Muscle layer of duodenum (tissue), 2 donors: ENCODE measurements around the gene ABAT.
"Not testable (repeated sequence)": the region's sequence is repeated elsewhere in the genome, so short reads cannot be mapped to it uniquely, and the experiment has no call there.

Experiments used
- H3K27ac ChIP-seq: one replicate; pipeline ENCODE4 v1.7.0; 2013; ENCODE audit warnings: mild to moderate bottlenecking, low read length
- H3K27me3 ChIP-seq: one replicate; pipeline ENCODE4 v1.7.0; 2013; ENCODE audit warnings: low read depth, mild to moderate bottlenecking, control low read depth, low read length
- H3K36me3 ChIP-seq, 2 donors: one replicate each; pipeline ENCODE4 v1.7.0; 2013; ENCODE audit warnings: low read length in 2 of 2, control low read depth in 1 of 2, mild to moderate bottlenecking in 1 of 2; ENCODE audit not compliant: insufficient read depth in 2 of 2, control insufficient read depth in 1 of 2
- H3K4me1 ChIP-seq, 2 donors: one replicate each; pipeline ENCODE4 v1.7.0; 2013; ENCODE audit warnings: low read length in 2 of 2, mild to moderate bottlenecking in 2 of 2, control low read depth in 1 of 2, moderate library complexity in 1 of 2; ENCODE audit not compliant: insufficient read depth in 2 of 2, control insufficient read depth in 1 of 2
- H3K4me3 ChIP-seq, 2 donors: one replicate each; pipeline ENCODE4 v1.7.0; 2013; ENCODE audit warnings: low read length in 2 of 2, low read depth in 1 of 2, mild to moderate bottlenecking in 1 of 2
- H3K9me3 ChIP-seq, 2 donors: one replicate each; pipeline ENCODE4 v1.7.0; 2013; ENCODE audit warnings: low read length in 2 of 2, control low read depth in 1 of 2, mild to moderate bottlenecking in 1 of 2; ENCODE audit not compliant: control insufficient read depth in 1 of 2
- donor health status: healthy.

ABAT gene

DNA sequence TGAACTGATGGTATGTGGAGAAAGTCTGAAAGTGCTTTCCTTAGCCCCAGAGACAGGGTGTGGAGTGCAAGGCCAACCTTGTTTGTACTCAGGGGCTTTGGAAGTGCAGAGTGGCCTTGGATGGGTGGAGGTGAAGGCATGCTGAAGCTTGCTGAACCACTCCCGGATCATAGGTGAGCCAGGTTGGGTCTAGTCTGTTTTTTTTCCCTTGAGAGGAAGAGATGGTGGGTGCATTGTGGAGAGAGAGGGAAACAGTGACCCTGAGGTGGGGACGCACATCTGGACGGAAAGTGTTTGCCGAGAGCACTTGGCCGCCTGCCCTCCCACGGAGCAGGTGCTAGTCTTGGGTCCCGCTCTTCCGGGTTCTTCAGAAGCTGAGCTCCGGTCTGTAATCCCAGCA is 12.5 kb downstream of the ABAT start:
- Histone ChIP-seq H3K27ac (no peak overlapping the region), H3K27me3 (no peaks in the 10 kb centered on the region), H3K36me3 (peaks cover 0 to 10% of the 10 kb centered on the region in 2 donors), H3K4me1 (no peaks in the 10 kb centered on the region), H3K9me3 (peaks cover 11 to 14% of the 10 kb centered on the region in 2 donors), H3K4me3 (no peak overlapping the region)

DNA sequence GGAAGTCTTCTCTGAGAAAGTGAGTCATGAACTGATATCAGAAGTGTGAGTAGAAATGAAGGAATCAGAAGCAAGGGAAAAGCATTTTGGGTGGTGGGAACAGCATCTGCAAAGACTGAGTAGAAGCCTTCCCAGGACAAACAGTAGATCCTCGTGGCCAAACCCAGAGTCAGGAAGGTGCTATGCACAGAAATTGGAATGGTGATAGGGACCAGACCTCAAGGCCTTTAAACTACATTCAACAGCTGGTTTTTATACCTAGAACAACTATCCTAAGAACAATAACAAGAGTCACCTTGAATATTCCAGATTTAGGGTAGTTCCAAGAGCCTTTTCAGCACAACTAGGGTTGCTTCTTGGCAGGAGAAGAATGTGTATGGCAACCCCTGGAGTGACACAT is 15.3 kb downstream of the ABAT start:
- H3K27me3 ChIP-seq: no peaks in the 10 kb centered on the region
- H3K4me3 ChIP-seq: no peak overlapping the region
- H3K9me3 ChIP-seq: peaks cover 11 to 14% of the 10 kb centered on the region in 2 donors
- no peaks in the 10 kb centered on the region for H3K4me1 ChIP-seq
- peaks cover 0 to 10% of the 10 kb centered on the region in 2 donors for H3K36me3 ChIP-seq
- H3K27ac ChIP-seq: no peak overlapping the region

DNA sequence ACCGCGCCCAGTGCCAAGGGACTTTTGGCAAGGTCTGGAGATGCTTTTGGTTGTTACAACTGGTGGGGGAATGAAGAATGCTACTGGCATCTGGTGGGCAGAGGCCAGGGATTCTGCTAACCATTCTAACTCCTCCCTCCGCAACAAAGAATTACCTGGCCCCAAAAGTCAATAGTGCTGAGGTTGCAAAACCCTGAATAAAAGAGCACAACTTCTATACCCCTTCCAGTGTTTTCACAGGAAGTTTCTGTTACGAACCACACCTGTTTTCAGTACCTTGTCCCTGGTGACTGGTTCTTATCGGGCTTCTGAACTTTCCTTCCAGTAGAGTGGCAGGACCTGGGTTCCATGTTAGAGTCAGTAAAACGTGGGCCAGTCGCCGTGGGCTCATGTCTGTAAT is 17.3 kb downstream of the ABAT start:
- no peak overlapping the region for H3K4me3 ChIP-seq
- H3K27me3 ChIP-seq: no peaks in the 10 kb centered on the region
- H3K27ac ChIP-seq: no peak overlapping the region
- peaks cover 0 to 10% of the 10 kb centered on the region in 2 donors for H3K36me3 ChIP-seq
- peaks cover 11 to 14% of the 10 kb centered on the region in 2 donors for H3K9me3 ChIP-seq
- H3K4me1 ChIP-seq: no peaks in the 10 kb centered on the region

DNA sequence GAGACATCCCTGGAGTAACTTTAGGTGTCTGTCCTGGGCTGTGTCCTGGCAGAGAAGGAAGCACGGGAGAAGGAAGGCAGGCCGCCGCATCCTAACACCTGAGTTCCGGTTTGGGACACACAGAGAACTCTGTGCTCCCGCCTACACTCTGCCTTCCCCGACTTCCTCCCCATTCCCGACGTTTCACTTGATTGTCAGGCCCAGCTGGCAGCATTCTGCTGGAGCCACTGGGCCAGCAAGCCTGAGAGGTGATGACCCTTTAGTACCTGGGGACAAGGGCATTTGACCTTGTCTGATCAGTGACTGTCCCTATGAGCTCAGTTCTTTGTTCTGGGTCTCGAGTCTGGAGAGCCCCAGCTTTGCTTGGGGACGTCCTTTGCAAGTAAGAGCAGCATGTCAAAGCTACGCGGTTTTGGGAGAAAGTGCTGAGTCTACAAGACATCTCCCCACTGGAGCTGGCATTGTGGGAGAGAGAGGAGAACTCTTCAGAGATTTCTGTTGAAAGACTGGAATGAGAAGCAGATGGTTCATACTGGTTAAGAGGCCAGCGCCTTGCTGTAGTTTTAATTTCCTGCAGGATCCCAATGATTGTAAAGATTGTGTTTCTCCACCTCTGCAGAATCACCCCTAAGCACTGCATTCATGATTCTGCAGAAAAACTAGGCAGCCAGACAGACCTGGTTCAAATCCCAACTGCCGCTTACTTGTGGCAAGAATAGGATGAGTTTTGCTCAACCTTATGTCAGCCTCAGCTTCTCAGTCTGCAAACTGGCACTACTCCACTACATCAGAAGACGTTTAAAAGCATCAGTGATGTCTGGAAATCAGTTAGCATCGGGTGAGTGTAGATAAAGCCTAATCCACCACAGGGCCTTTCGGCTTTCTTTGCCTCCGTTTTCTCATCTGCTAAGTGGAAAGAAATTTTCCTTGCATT is 20.6 kb downstream of the ABAT start:
- H3K36me3 ChIP-seq: peaks cover 0 to under 1% of the 10 kb centered on the region in 2 donors
- H3K27ac ChIP-seq: no peak overlapping the region

DNA sequence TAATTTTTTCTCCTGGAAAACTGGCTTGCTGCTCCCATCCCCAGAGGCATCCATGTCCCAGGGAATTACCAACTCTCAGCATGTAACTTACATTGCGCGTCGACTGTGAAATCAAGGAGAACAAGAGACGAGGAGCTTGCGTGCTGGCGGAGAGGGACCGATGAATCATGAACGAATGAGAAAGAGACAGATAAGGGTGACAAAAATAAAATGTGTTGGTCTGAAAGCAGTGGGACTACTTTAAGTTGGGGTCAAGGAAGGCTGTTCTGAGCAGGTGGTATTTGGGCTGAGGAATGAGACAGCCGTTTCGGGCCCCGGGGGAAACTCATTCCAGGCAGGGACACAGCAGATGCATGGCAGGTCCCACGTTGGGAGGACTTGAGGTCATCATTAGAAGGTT is 22.5 kb downstream of the ABAT start:
- no peaks in the 10 kb centered on the region for H3K36me3 ChIP-seq

More for the DNA sequence above, 20.6 kb downstream of the ABAT start:
- Histone ChIP-seq H3K4me1 (no peaks in the 10 kb centered on the region), H3K9me3 (peaks cover 2 to 4% of the 10 kb centered on the region in 2 donors), H3K4me3 (no peak overlapping the region), H3K27me3 (no peaks in the 10 kb centered on the region)

DNA sequence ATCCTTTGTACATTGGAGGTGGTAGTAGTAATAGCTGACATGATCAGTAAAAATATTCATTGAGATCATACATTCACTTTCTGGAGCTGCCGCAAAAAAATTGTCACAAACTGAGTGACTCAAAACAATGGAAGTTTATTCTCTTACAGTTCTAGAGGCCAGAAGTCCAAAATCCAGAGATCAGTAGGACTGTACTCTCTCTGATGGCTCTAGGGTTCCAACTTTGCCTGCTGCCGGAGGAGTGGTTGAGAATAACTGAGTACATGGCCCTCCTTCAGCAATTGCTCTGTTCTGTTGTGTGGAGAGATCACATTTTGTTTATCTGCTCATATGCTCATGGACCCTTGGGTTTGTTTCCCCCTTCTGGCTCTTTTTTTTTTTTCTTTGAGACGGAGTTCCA is 23.5 kb downstream of the ABAT start:
- H3K4me1 ChIP-seq: no peaks in the 10 kb centered on the region
- H3K27ac ChIP-seq: no peak overlapping the region
- H3K36me3 ChIP-seq: no peaks in the 10 kb centered on the region
- H3K27me3 ChIP-seq: no peaks in the 10 kb centered on the region
- no peaks in the 10 kb centered on the region for H3K9me3 ChIP-seq
- no peak overlapping the region for H3K4me3 ChIP-seq

More for the DNA sequence above, 22.5 kb downstream of the ABAT start:
- Histone ChIP-seq H3K27me3 (no peaks in the 10 kb centered on the region), H3K9me3 (no peaks in the 10 kb centered on the region), H3K4me3 (no peak overlapping the region), H3K27ac (no peak overlapping the region), H3K4me1 (no peaks in the 10 kb centered on the region)

DNA sequence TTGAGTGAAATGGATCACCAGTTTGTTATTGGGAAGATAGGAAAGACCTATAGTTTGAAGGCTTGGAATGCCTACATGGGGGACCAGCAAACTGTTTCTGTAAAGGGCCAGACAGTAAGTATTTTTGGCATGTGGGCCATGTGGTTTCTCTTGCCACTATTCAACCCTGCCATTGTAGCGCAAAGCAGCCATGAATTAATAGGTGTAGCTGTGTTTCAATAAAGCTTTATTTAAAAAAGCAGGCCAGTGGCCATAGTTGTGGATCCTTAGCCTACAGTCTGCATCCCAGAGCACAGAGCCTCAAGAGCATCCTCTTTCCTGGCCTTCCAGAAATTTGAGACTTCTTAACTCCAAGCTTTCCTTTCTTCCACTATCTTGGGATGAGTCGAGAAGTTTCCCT is 29.3 kb downstream of the ABAT start:
- H3K9me3 ChIP-seq: no peaks in the 10 kb centered on the region
- no peaks in the 10 kb centered on the region for H3K4me1 ChIP-seq
- H3K27me3 ChIP-seq: no peaks in the 10 kb centered on the region
- no peak overlapping the region for H3K27ac ChIP-seq
- no peaks in the 10 kb centered on the region for H3K36me3 ChIP-seq
- H3K4me3 ChIP-seq: no peak overlapping the region

DNA sequence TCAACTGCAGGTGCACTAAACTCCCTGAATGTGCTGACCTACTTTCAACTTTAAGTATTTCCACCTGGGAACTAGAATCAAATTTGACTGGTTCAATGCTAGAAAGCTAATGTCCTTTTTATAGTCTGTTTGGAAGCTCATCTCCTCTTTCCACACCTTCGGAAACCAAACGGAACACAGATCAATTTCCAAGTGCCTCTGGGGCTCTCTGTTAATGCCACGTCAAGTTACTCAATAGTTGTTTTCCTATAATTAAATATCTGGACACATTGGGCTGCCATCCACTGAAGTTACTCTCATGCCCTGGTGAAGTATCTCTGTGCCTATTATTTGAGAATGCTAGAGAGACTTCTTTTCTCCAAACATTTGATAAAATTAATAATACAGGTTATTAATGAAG is 29.7 kb downstream of the ABAT start:
- no peaks in the 10 kb centered on the region for H3K9me3 ChIP-seq
- H3K4me3 ChIP-seq: no peak overlapping the region
- no peaks in the 10 kb centered on the region for H3K36me3 ChIP-seq
- no peaks in the 10 kb centered on the region for H3K27me3 ChIP-seq
- H3K27ac ChIP-seq: no peak overlapping the region
- H3K4me1 ChIP-seq: no peaks in the 10 kb centered on the region

DNA sequence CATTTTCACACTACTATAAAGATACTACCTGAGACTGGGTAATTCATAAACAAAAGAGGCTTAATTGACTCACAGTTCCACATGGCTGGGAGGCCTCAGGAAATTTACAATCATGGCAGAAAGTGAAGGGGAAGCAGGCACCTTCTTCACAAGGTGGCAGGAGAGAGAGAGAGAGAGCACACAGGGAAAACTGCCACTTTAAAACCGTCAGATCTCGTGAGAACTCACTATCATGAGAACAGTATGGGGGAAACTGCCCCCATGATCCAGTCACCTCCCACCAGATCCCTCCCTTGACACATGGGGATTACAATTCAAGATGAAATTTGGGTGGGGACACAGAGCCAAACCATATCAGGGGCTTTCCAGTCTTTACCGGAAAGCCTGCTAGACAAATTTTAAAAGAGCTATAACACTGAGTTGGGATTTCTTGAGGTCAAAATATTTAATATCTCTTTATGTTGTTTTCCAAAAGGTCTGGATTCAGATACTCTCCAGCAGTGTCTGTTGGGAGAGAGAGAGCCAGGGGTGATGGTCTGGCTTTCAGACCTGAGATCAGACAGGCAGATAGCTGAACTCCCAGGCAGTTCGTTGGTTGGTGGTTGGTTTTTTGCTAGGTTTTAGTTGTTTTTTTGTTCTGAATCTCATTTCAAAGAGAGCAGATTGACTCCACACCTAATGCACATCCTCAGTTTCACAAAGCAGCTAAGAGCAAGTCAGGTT is 30.8 kb downstream of the ABAT start:
- not testable (repeated sequence) for H3K27ac ChIP-seq, H3K9me3 ChIP-seq, H3K4me3 ChIP-seq, H3K4me1 ChIP-seq, H3K36me3 ChIP-seq, H3K27me3 ChIP-seq

DNA sequence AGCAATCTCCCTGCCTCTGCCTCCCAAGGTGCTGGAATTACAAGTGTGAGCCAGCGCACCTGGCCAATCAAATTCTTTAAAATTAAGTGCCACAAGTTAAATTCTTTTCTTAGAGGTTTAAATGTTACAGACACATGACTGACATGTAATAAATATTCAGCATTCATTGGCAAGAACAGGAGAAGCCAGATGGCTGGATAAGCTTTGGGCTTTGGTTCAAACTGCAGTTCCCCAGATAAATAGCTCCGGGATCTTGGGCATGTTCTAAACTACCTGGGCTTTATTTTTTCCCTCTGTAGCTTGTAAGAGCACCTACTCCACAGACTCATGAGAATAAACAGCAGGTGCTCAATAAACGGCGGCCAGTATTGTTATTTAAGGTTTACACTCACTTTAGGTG is 34.1 kb downstream of the ABAT start:
- Histone ChIP-seq H3K36me3 (no peaks in the 10 kb centered on the region), H3K27me3 (no peaks in the 10 kb centered on the region), H3K9me3 (no peaks in the 10 kb centered on the region), H3K27ac (no peak overlapping the region), H3K4me3 (no peak overlapping the region), H3K4me1 (no peaks in the 10 kb centered on the region)

DNA sequence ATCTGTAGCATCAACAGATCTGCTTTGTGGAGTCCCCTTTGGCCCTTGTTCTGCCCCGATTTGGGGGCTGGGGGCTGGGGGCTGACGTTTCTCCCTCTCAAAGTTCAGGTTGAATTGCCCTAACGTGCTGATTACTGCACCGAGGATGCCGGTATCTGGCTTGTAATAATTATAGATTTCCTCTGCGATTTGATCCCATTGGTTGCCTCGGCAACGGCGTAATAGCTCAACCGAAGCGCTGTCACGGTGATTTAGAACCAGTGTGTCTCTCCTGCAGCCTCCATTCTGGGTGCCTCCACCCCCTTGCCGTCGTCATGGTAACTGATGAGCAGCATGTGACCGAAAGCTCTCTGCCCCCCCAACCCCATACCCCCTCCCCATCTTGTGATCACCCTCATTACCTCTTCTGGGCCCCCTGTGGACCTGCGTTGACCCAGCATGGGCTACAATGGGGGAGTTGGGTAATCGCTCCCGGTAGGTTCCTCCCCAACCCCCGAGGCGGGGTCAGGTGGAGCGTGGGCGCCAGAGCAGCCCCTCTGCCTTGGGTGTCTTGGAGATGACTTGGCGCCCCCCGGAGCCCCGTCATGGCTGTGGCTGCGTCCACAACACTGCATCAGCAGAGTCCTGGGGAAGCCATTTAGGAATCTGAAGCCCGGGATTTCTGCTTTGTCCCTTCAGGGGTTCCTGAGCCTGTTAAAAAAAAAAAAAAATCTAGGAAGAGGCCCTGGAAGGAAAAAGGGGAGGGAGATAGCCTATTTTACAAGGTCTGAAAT is 38.4 kb downstream of the ABAT start:
- Histone ChIP-seq H3K36me3 (no peaks in the 10 kb centered on the region), H3K9me3 (no peaks in the 10 kb centered on the region), H3K4me1 (no peaks in the 10 kb centered on the region), H3K4me3 (no peak overlapping the region), H3K27me3 (no peaks in the 10 kb centered on the region), H3K27ac (no peak overlapping the region)
